NCI-H1092 (cell line): Measurements from ENCODE around the gene VSNL1.

ENCODE experiments used
- DNase-seq: peaks from one replicate; lab custom pipeline; 2025; lab: John Stamatoyannopoulos, UW

VSNL1 gene

GRCh38 chr2:17583166-17583565, 42.7 kb downstream of the VSNL1 start:
- no peak for DNase-seq

- DNase-seq = no peak
Measured at GRCh38 chr2:17583646-17584045, 43.1 kb downstream of the VSNL1 start.

- peak; percentile 8 for DNase-seq
Measured at GRCh38 chr2:17584689-17585088, 44.2 kb downstream of the VSNL1 start.

GRCh38 chr2:17587469-17587868, 47.0 kb downstream of the VSNL1 start:
- DNase-seq = no peak

GRCh38 chr2:17588031-17588430, 47.5 kb downstream of the VSNL1 start:
- no peak for DNase-seq

GRCh38 chr2:17589406-17590035, 49.0 kb downstream of the VSNL1 start:
- DNase-seq = no peak

- no peak for DNase-seq
Measured at GRCh38 chr2:17590342-17590911, 49.9 kb downstream of the VSNL1 start.

GRCh38 chr2:17591846-17592245, 51.4 kb downstream of the VSNL1 start:
- DNase-seq = no peak

GRCh38 chr2:17592731-17593409, 52.4 kb downstream of the VSNL1 start:
- no peak for DNase-seq

- DNase-seq = no peak
Measured at GRCh38 chr2:17593445-17593840, 52.9 kb downstream of the VSNL1 start.

- no peak for DNase-seq
Measured at GRCh38 chr2:17593841-17594491, 53.5 kb downstream of the VSNL1 start.

- DNase-seq = no peak
Measured at GRCh38 chr2:17594533-17595401, 54.3 kb downstream of the VSNL1 start.

GRCh38 chr2:17599617-17600016, 59.1 kb downstream of the VSNL1 start:
- DNase-seq = no peak

GRCh38 chr2:17600556-17601204, 60.2 kb downstream of the VSNL1 start:
- no peak for DNase-seq

GRCh38 chr2:17604050-17604449, 63.6 kb downstream of the VSNL1 start:
- no peak for DNase-seq

- DNase-seq = no peak
Measured at GRCh38 chr2:17605696-17606095, 65.2 kb downstream of the VSNL1 start.

GRCh38 chr2:17606851-17607250, 66.4 kb downstream of the VSNL1 start:
- DNase-seq = no peak

- no peak for DNase-seq
Measured at GRCh38 chr2:17607379-17607778, 66.9 kb downstream of the VSNL1 start.

- no peak for DNase-seq
Measured at GRCh38 chr2:17608251-17608650, 67.8 kb downstream of the VSNL1 start.

GRCh38 chr2:17610521-17610920, 70.0 kb downstream of the VSNL1 start:
- DNase-seq = no peak

- DNase-seq = no peak
Measured at GRCh38 chr2:17611036-17611435, 70.5 kb downstream of the VSNL1 start.
